ENCODE results near the gene LGMN. TPM values are rescaled to one million over a fixed set of nuclear protein-coding genes. Genes with fewer than 3 reads are reported as not detected.

Gene LGMN
- total RNA-seq, 1 donor from 2014 or later = 37.0 TPM

DNA sequence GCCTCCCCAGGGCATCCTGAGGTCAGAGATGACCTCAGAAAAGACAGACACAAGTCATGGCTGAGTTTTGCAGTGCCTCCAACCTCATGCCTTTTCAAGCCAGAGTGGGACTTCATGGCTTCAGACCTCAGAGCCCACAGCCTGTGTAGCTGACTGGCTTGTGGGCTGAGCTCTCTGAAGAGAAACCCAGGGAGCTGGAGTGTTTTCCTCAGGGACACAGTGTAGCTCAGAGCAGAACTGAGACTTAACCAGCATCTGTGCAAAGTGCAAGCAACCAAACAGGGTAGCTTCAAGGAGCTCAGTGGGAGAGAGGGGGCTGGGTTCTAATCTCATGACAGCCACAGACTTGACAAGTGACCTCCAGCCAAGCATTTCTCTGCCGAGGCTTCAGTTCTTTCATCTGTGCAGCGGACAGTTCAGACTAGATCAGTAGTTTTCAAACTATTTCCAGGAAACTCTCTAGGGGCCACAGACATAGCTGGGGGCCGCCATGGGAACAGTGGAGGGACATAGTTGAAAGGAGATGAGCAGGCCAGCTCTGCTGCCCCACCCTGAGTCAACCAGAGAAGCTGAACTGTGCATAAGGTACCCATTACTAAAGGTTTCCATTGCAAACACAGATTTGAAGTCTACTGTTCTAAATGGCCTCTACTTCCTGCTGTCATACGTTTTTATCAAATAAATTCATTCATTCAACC is 80.0 kb downstream of the LGMN start:
- no peaks in the 10 kb centered on the region for H3K4me1 Mint-ChIP-seq
- H3K9me3 Mint-ChIP-seq = no peaks in the 10 kb centered on the region
- H3K27ac Mint-ChIP-seq (ENCODE audit: unreplicated experiment) = no peak overlapping the region
- TF ChIP-seq CTCF (conservative IDR thresholded peaks at IDR 0.05) = no peak
- H3K27me3 Mint-ChIP-seq (ENCODE audit: low read depth) = no peaks in the 10 kb centered on the region
- H3K4me3 Mint-ChIP-seq = no peak overlapping the region
- no peak for DNase-seq (ENCODE audit: low read depth, low spot score)
- no peaks in the 10 kb centered on the region for H3K36me3 Mint-ChIP-seq (ENCODE audit: low read depth)

- Mint-ChIP-seq H3K4me1 (no peaks in the 10 kb centered on the region), H3K4me3 (no peak overlapping the region), H3K9me3 (no peaks in the 10 kb centered on the region), H3K27me3 (ENCODE audit: low read depth) (no peaks in the 10 kb centered on the region), H3K36me3 (ENCODE audit: low read depth) (no peaks in the 10 kb centered on the region), H3K27ac (ENCODE audit: unreplicated experiment) (no peak overlapping the region)
- TF ChIP-seq CTCF (conservative IDR thresholded peaks at IDR 0.05) = no peak
- DNase-seq (ENCODE audit: low read depth, low spot score) = no peak
Observed at GRCh38 chr14:92666251-92666650, 82.2 kb downstream of the LGMN start.

DNA sequence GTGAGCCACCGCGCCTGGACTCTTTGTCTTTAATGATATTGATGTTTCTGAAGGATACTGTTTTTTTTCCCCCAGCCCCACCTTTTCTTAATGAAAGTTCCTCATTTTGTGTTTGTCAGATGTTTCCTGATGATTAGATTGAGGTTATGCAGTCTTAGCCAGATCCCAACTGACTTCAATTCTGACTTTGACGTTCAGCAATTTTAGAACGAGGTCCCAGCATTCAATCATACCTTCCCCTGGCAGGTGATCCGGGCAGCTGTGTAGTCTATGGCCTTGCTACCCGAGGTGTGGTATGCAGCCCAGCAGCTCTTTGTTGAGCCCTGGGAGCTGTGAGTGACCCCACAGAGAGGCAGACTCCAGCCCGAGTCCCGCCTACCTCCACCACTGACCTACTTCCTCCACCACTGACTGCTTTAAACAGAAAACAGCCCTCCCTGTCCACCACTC is 82.7 kb downstream of the LGMN start:
- no peaks in the 10 kb centered on the region for H3K27me3 Mint-ChIP-seq (ENCODE audit: low read depth)
- no peaks in the 10 kb centered on the region for H3K36me3 Mint-ChIP-seq (ENCODE audit: low read depth)
- H3K27ac Mint-ChIP-seq (ENCODE audit: unreplicated experiment) = no peak overlapping the region
- H3K4me1 Mint-ChIP-seq = no peaks in the 10 kb centered on the region
- H3K9me3 Mint-ChIP-seq = no peaks in the 10 kb centered on the region
- DNase-seq (ENCODE audit: low read depth, low spot score) = no peak
- H3K4me3 Mint-ChIP-seq = no peak overlapping the region
- TF ChIP-seq CTCF (conservative IDR thresholded peaks at IDR 0.05) = no peak

- Mint-ChIP-seq H3K4me3 (no peak overlapping the region), H3K36me3 (ENCODE audit: low read depth) (peaks cover 2% of the 10 kb centered on the region), H3K9me3 (no peaks in the 10 kb centered on the region), H3K4me1 (no peaks in the 10 kb centered on the region), H3K27me3 (ENCODE audit: low read depth) (no peaks in the 10 kb centered on the region), H3K27ac (ENCODE audit: unreplicated experiment) (no peak overlapping the region)
- no peak for DNase-seq (ENCODE audit: low read depth, low spot score)
- TF ChIP-seq CTCF (conservative IDR thresholded peaks at IDR 0.05) = no peak
Observed at GRCh38 chr14:92663049-92663448, 85.4 kb downstream of the LGMN start.

GRCh38 chr14:92660571-92660970 is 87.9 kb downstream of the LGMN start:
- no peak overlapping the region for H3K27ac Mint-ChIP-seq (ENCODE audit: unreplicated experiment)
- no peaks in the 10 kb centered on the region for H3K4me1 Mint-ChIP-seq
- H3K27me3 Mint-ChIP-seq (ENCODE audit: low read depth) = no peaks in the 10 kb centered on the region
- peaks cover 2% of the 10 kb centered on the region for H3K36me3 Mint-ChIP-seq (ENCODE audit: low read depth)
- no peaks in the 10 kb centered on the region for H3K9me3 Mint-ChIP-seq
- TF ChIP-seq CTCF (conservative IDR thresholded peaks at IDR 0.05) = no peak
- H3K4me3 Mint-ChIP-seq = no peak overlapping the region
- DNase-seq (ENCODE audit: low read depth, low spot score) = no peak

All from neural crest cell (in vitro differentiated cells).